ENCODE measurements around the gene ACTN2. TPM values are rescaled to one million over a fixed set of nuclear protein-coding genes. Genes with fewer than 3 reads are reported as not detected.

ACTN2 gene
- total and polyA plus RNA-seq, 3 donors from 2014 or later, result 27.0 to 54.9 (median 39.8) TPM

DNA sequence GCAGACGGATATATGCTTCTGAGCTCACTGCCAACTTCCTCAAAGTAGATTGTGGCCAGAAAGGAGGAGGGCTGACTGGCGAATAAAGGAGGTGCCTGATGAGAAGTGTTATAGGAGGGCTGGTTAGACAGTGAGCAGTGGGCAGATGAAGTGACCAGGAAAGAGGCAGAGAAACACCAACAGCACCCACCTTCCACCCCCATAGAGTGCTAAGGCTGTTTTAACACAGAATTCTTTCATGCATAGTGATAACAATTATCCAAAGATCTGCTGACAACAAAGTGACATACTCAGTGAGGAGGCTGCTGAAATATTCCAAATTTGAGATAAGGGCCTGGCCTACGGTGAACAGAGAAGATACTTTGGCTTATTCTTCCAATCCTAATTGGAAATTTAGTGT lies 87.6 kb downstream of the ACTN2 start:
- DNase-seq, result no peak
- intact Hi-C loops (cut with DNase I; ENCODE audit: low total_unique reads), result no loop called here
- Histone ChIP-seq H3K27ac (no peak overlapping the region), H3K4me1 (peaks cover 4% of the 10 kb centered on the region), H3K36me3 (ENCODE audit: low read depth, missing control alignments) (no peaks in the 10 kb centered on the region), H3K9me3 (no peaks in the 10 kb centered on the region), H3K4me3 (no peak overlapping the region), H3K27me3 (no peaks in the 10 kb centered on the region)
- TF ChIP-seq POLR2A (IDR thresholded peaks at IDR 0.05), result no peak
- TF ChIP-seq, protein P1, sequence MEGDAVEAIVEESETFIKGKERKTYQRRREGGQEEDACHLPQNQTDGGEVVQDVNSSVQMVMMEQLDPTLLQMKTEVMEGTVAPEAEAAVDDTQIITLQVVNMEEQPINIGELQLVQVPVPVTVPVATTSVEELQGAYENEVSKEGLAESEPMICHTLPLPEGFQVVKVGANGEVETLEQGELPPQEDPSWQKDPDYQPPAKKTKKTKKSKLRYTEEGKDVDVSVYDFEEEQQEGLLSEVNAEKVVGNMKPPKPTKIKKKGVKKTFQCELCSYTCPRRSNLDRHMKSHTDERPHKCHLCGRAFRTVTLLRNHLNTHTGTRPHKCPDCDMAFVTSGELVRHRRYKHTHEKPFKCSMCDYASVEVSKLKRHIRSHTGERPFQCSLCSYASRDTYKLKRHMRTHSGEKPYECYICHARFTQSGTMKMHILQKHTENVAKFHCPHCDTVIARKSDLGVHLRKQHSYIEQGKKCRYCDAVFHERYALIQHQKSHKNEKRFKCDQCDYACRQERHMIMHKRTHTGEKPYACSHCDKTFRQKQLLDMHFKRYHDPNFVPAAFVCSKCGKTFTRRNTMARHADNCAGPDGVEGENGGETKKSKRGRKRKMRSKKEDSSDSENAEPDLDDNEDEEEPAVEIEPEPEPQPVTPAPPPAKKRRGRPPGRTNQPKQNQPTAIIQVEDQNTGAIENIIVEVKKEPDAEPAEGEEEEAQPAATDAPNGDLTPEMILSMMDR (IDR thresholded peaks at IDR 0.05), result no peak
- WGBS, 2 donors, result 68 to 72% methylated on average over 3 of the region's 3 CpGs

DNA sequence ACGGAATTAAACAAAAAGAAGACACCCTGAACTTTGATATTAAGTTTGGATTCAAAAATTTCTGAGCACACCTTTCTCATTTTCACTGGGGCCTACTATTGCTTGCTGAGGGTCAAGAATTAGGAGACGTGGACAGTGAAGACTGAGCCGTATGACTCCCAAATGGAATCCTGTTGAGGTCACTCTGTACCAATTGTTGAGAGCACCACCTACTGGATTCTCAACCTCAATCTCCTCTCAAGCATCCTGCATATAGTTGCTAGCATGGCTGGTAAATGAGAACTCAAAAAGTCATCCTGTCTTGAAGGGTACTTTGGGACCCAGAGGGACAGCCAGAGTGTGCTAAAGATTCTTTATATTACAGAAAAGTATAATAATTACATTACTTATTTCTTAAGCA lies 88.6 kb downstream of the ACTN2 start:
- intact Hi-C loops (cut with DNase I; ENCODE audit: low total_unique reads), result no loop called here
- H3K9me3 ChIP-seq, result no peaks in the 10 kb centered on the region
- H3K27ac ChIP-seq, result no peak overlapping the region
- no peaks in the 10 kb centered on the region for H3K36me3 ChIP-seq (ENCODE audit: low read depth, missing control alignments)
- H3K4me1 ChIP-seq, result peaks cover 4% of the 10 kb centered on the region
- WGBS, 2 donors, result 47 to 61% methylated on average over 3 of the region's 3 CpGs
- DNase-seq, result no peak
- no peaks in the 10 kb centered on the region for H3K27me3 ChIP-seq
- TF ChIP-seq, protein P1 (IDR thresholded peaks at IDR 0.05), result peak in 1 of 3 experiments; percentile 7
- TF ChIP-seq POLR2A (IDR thresholded peaks at IDR 0.05), result no peak
- H3K4me3 ChIP-seq, result no peak overlapping the region

DNA sequence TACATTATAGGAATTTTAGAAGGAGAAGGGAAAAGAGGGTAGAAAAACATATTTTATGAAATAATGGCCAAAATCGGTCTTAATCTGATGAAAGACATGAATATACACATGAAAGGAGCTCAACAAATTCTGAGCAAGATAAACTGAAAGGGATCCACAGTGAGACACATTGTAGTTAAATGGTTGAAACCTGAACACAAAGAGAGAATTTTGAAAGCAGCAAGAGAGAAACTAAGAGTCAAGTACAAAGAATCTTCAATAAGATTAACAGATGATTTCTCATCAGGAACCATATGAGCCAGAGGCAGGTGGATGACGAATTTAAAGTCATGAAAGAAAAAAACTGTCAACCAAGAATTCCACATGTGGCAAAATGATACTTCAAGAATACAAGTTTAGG lies 93.0 kb downstream of the ACTN2 start:
- intact Hi-C loops (cut with DNase I; ENCODE audit: low total_unique reads), result no loop called here

DNA sequence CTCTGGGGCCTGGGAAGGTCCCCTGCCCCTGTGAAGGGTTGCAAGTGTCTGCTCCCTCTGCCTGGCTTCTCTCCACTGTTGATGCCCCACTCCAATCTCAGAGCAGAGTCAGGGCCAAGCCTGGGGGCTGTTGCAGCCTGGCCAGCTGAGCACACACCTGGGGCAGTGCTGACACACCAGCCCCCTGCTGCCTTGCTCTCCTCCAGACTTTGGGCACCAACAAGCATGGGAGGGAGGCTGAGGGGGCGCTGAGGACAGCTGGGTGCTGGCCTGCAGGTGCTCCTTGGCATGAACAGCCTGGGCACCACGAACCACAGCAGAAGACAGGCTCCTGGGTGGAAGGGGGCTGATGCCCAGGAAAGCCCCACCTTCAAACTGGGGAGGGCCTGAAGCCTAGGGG lies 99.2 kb downstream of the ACTN2 start:
- DNase-seq, result no peak
- 60 to 83% methylated on average over 1 of the region's 2 CpGs for WGBS, 2 donors
- TF ChIP-seq POLR2A (IDR thresholded peaks at IDR 0.05), result no peak
- TF ChIP-seq, protein P1 (IDR thresholded peaks at IDR 0.05), result no peak
- Histone ChIP-seq H3K36me3 (ENCODE audit: low read depth, missing control alignments) (no peaks in the 10 kb centered on the region), H3K27me3 (no peaks in the 10 kb centered on the region), H3K27ac (no peak overlapping the region), H3K9me3 (no peaks in the 10 kb centered on the region), H3K4me3 (no peak overlapping the region), H3K4me1 (no peaks in the 10 kb centered on the region)
- intact Hi-C loops (cut with DNase I; ENCODE audit: low total_unique reads), result no loop called here

More for the DNA sequence above, 93.0 kb downstream of the ACTN2 start:
- Histone ChIP-seq H3K9me3 (no peaks in the 10 kb centered on the region), H3K4me3 (no peak overlapping the region), H3K27ac (no peak overlapping the region), H3K27me3 (no peaks in the 10 kb centered on the region), H3K4me1 (no peaks in the 10 kb centered on the region), H3K36me3 (ENCODE audit: low read depth, missing control alignments) (no peaks in the 10 kb centered on the region)
- no peak for TF ChIP-seq POLR2A (IDR thresholded peaks at IDR 0.05)
- TF ChIP-seq, protein P1 (IDR thresholded peaks at IDR 0.05), result no peak
- no peak for DNase-seq
- WGBS, 2 donors, result 85 to 90% methylated on average over 2 of the region's 2 CpGs

DNA sequence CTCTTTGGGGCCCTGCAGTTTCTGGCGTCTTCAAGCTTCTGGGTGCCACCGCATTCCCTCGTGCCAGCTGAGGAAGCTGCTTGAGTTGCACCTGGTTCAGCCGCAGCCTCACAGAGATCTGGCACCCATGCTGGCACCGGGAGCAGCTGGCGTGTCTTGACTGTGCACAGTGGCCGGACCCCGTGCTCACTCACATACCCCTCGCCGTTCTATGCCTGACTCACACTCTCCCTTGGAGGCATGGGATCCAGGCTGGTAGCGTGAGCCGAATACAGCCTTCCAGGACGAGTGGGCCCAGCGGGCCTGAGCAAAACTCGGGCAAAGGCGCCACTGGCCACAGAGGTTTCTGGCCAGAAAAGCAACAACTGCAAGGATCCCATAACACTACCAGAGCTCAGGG lies 100.2 kb downstream of the ACTN2 start:
- no peak for DNase-seq
- TF ChIP-seq POLR2A (IDR thresholded peaks at IDR 0.05), result no peak
- TF ChIP-seq, protein P1 (IDR thresholded peaks at IDR 0.05), result no peak
- intact Hi-C loops (cut with DNase I; ENCODE audit: low total_unique reads), result no loop called here
- no peaks in the 10 kb centered on the region for H3K4me1 ChIP-seq
- H3K36me3 ChIP-seq (ENCODE audit: low read depth, missing control alignments), result no peaks in the 10 kb centered on the region
- WGBS, 2 donors, result 95 to 97% methylated on average over 11 to 16 of the region's 16 CpGs
- no peak overlapping the region for H3K4me3 ChIP-seq
- no peaks in the 10 kb centered on the region for H3K27me3 ChIP-seq
- no peak overlapping the region for H3K27ac ChIP-seq
- H3K9me3 ChIP-seq, result no peaks in the 10 kb centered on the region

All from testis (tissue), 3 donors.